HepG2 (cell line): ENCODE data around the gene UBC. TPM values are rescaled to one million over a fixed set of nuclear protein-coding genes. Genes with fewer than 3 reads are reported as not detected.

ENCODE experiments used
- AKAP8 ChIP-seq: sonication (generic); formaldehyde crosslinking; IDR thresholded peaks from 2 replicates; pipeline ENCODE4 v1.5.1; 2020; ENCODE audit warnings: mild to moderate bottlenecking, missing genetic modification reagents
- CCAR2 ChIP-seq: fragments of 200-400 bp; formaldehyde crosslinking; optimal IDR thresholded peaks from 2 replicates; pipeline ENCODE3; 2018; ENCODE audit warnings: low read depth, mild to moderate bottlenecking, low read length, moderate library complexity
- FOXJ3 ChIP-seq: sonication (generic); formaldehyde crosslinking; IDR thresholded peaks from 2 replicates; pipeline ENCODE4 v1.4.0; 2020; ENCODE audit warnings: missing genetic modification reagents, mild to moderate bottlenecking, borderline replicate concordance
- HNRNPK ChIP-seq: fragments of 200-400 bp; formaldehyde crosslinking; IDR thresholded peaks from 2 replicates; pipeline ENCODE4 v1.6.1; 2018; ENCODE audit warnings: low read length, low read depth, moderate library complexity, mild to moderate bottlenecking; ENCODE audit not compliant: poor library complexity, severe bottlenecking
- IKZF1 ChIP-seq: fragments of 450-650 bp; IDR thresholded peaks from 2 replicates; pipeline ENCODE4 v1.7.1; 2016
- KDM6A ChIP-seq: IDR thresholded peaks from 2 replicates; pipeline ENCODE4 v1.6.1; 2016; ENCODE audit warnings: low read depth
- MXD4 ChIP-seq: IDR thresholded peaks from 2 replicates; pipeline ENCODE4 v1.6.1; 2016; ENCODE audit warnings: mild to moderate bottlenecking, missing biosample characterization, missing genetic modification reagents
- RBM22 ChIP-seq: fragments of 200-400 bp; formaldehyde crosslinking; optimal IDR thresholded peaks from 2 replicates; pipeline ENCODE3; 2017; ENCODE audit warnings: mild to moderate bottlenecking, low read length, moderate library complexity
- SKI ChIP-seq: fragments of 450-650 bp; IDR thresholded peaks from one replicate; pipeline ENCODE4 v1.6.1; 2018; ENCODE audit warnings: mild to moderate bottlenecking; ENCODE audit not compliant: partially characterized antibody
- SMAD9 ChIP-seq: sonication (generic); formaldehyde crosslinking; IDR thresholded peaks from 2 replicates; pipeline ENCODE4 v1.5.1; 2020; ENCODE audit warnings: mild to moderate bottlenecking, missing genetic modification reagents
- SOX5 ChIP-seq: IDR thresholded peaks from 2 replicates; pipeline ENCODE4 v1.6.1; 2016; ENCODE audit warnings: borderline replicate concordance
- SSRP1 ChIP-seq: IDR thresholded peaks from 2 replicates; pipeline ENCODE4 v1.6.1; 2016; ENCODE audit warnings: control low read depth
- TAF15 ChIP-seq: fragments of 200-400 bp; formaldehyde crosslinking; IDR thresholded peaks from one replicate; pipeline ENCODE4 v1.6.1; 2018; ENCODE audit warnings: mild to moderate bottlenecking, low read depth, low read length; ENCODE audit not compliant: poor library complexity, severe bottlenecking
- TFDP1 ChIP-seq: IDR thresholded peaks from 2 replicates; pipeline ENCODE4 v1.6.1; 2016; ENCODE audit warnings: missing compliant biosample characterization, missing genetic modification reagents, borderline replicate concordance
- ZBTB33 ChIP-seq: sonication (generic); formaldehyde crosslinking; IDR thresholded peaks from 2 replicates; pipeline ENCODE4 v1.4.0; 2020; ENCODE audit warnings: missing genetic modification reagents
- ZEB1 ChIP-seq: IDR thresholded peaks from 2 replicates; pipeline ENCODE4 v1.6.1; 2012; ENCODE audit warnings: mild to moderate bottlenecking, low read depth, inconsistent platforms; ENCODE audit not compliant: insufficient replicate concordance
- ZFP1 ChIP-seq: IDR thresholded peaks from 2 replicates; pipeline ENCODE4 v1.6.1; 2016
- ZNF235 ChIP-seq: sonication (generic); formaldehyde crosslinking; IDR thresholded peaks from 2 replicates; pipeline ENCODE4 v1.8.1; 2023; ENCODE audit warnings: mild to moderate bottlenecking, missing genetic modification reagents, borderline replicate concordance
- ZNF296 ChIP-seq: sonication (generic); formaldehyde crosslinking; conservative IDR thresholded peaks from 2 replicates; pipeline ENCODE4 v1.5.0; 2020; ENCODE audit warnings: mild to moderate bottlenecking, missing genetic modification reagents
- ZNF546 ChIP-seq: sonication (generic); formaldehyde crosslinking; conservative IDR thresholded peaks from 2 replicates; pipeline ENCODE4 v1.8.1; 2023; ENCODE audit warnings: mild to moderate bottlenecking, missing genetic modification reagents
- ZNF557 ChIP-seq: sonication (generic); formaldehyde crosslinking; IDR thresholded peaks from 2 replicates; pipeline ENCODE4 v1.4.0; 2020; ENCODE audit warnings: missing genetic modification reagents
- ZNF567 ChIP-seq: sonication (generic); formaldehyde crosslinking; IDR thresholded peaks from 2 replicates; pipeline ENCODE4 v1.8.1; 2023; ENCODE audit warnings: mild to moderate bottlenecking, missing genetic modification reagents, borderline replicate concordance
- ZNF569 ChIP-seq: sonication (generic); formaldehyde crosslinking; IDR thresholded peaks from 2 replicates; pipeline ENCODE4 v1.5.0; 2020; ENCODE audit warnings: mild to moderate bottlenecking, missing genetic modification reagents, moderate library complexity, borderline replicate concordance
- ZNF776 ChIP-seq: sonication (generic); formaldehyde crosslinking; IDR thresholded peaks from 2 replicates; pipeline ENCODE4 v1.4.0; 2020; ENCODE audit warnings: mild to moderate bottlenecking, missing genetic modification reagents
- polyA plus RNA-seq, 8 experiments: library from polyadenylated mRNA; depleted of rRNA in 3 of 8; stranded (reverse) in 7 of 8; unstranded in 1 of 8; fragments of >200 nt; fragmentation: Illumina TruSeq in 4 of 8; extraction: Trizol in 4 of 8; gene quantifications; 2 replicates each; pipeline versions ENCODE4 v1.2.1 to v1.2.3, GENCODE V29; 2011 to 2016; ENCODE audit warnings: low read depth in 4 of 8, missing spikeins in 1 of 8, mixed read lengths in 1 of 8; ENCODE audit not compliant: insufficient read depth in 1 of 8
- total RNA-seq, 5 experiments: library from RNA; depleted of rRNA; stranded (reverse); fragments of >200 nt; fragmentation: Illumina TruSeq; extraction: Trizol; gene quantifications; 2 replicates each; pipeline ENCODE4 v1.2.3, GENCODE V29; 2016; ENCODE audit warnings: low read depth in 1 of 5
- TF ChIP-seq, protein P1 (sequence below): sonication (generic); formaldehyde crosslinking; conservative IDR thresholded peaks from 2 replicates; pipeline ENCODE4 v1.4.0; 2020; ENCODE audit warnings: missing genetic modification reagents
- TF ChIP-seq, protein P2 (sequence below): IDR thresholded peaks from 2 replicates; pipeline ENCODE4 v1.6.1; 2018; ENCODE audit warnings: missing genetic modification reagents, mild to moderate bottlenecking, missing compliant biosample characterization

Gene UBC
- total and polyA plus RNA-seq, 2 of the 13 experiments (the other 11 are each of a cell fraction or from before 2014, with no cell fraction given), result 805 to 1,432 TPM

- TF ChIP-seq ZNF546 (CRISPR knock-in tag) (no peak), RBM22 (no peak), TAF15 (no peak), FOXJ3 (CRISPR knock-in tag) (no peak; the same call in 1 of the 2 replicates), SOX5 (peak; percentile 37; the same call in 1 of the 2 replicates), IKZF1 (no peak), ZEB1 (peak; percentile 89), SMAD9 (CRISPR knock-in tag) (no peak), ZNF776 (CRISPR knock-in tag) (no peak), ZNF557 (CRISPR knock-in tag) (no peak), ZNF567 (no peak), ZBTB33 (CRISPR knock-in tag) (no peak), CCAR2 (no peak), ZNF235 (CRISPR knock-in tag) (no peak), AKAP8 (CRISPR knock-in tag) (no peak), SSRP1 (no peak), ZFP1 (CRISPR knock-in tag) (no peak; the same call in 1 of the 2 replicates), ZNF296 (CRISPR knock-in tag) (no peak), MXD4 (CRISPR knock-in tag) (no peak), HNRNPK (no peak), KDM6A (CRISPR knock-in tag) (peak; percentile 93), TFDP1 (no peak), SKI (no peak), ZNF569 (CRISPR knock-in tag) (no peak)
- TF ChIP-seq, protein P1, sequence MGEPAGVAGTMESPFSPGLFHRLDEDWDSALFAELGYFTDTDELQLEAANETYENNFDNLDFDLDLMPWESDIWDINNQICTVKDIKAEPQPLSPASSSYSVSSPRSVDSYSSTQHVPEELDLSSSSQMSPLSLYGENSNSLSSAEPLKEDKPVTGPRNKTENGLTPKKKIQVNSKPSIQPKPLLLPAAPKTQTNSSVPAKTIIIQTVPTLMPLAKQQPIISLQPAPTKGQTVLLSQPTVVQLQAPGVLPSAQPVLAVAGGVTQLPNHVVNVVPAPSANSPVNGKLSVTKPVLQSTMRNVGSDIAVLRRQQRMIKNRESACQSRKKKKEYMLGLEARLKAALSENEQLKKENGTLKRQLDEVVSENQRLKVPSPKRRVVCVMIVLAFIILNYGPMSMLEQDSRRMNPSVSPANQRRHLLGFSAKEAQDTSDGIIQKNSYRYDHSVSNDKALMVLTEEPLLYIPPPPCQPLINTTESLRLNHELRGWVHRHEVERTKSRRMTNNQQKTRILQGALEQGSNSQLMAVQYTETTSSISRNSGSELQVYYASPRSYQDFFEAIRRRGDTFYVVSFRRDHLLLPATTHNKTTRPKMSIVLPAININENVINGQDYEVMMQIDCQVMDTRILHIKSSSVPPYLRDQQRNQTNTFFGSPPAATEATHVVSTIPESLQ (CRISPR knock-in tag), result no peak
- TF ChIP-seq, protein P2, sequence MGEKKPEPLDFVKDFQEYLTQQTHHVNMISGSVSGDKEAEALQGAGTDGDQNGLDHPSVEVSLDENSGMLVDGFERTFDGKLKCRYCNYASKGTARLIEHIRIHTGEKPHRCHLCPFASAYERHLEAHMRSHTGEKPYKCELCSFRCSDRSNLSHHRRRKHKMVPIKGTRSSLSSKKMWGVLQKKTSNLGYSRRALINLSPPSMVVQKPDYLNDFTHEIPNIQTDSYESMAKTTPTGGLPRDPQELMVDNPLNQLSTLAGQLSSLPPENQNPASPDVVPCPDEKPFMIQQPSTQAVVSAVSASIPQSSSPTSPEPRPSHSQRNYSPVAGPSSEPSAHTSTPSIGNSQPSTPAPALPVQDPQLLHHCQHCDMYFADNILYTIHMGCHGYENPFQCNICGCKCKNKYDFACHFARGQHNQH (CRISPR knock-in tag), result peak; percentile 45
Measured at GRCh38 chr12:124884587-124885438, 29.6 kb downstream of the UBC start (continued).
